AG10803 (cell line): ENCODE data around the gene FANCD2.

Source experiments
- DNase-seq: peaks from one replicate; pipeline ENCODE4 v3.0.0; 2010; ENCODE audit warnings: low read depth
- H3K4me3 ChIP-seq: 2 replicates; pipeline ENCODE4 v1.5.1; 2011; ENCODE audit warnings: mild to moderate bottlenecking, low read length, control low read depth
- CTCF ChIP-seq: conservative IDR thresholded peaks from 2 replicates; pipeline ENCODE4 v1.5.1; 2011; ENCODE audit warnings: mild to moderate bottlenecking, low read length, control low read depth, inconsistent platforms

Gene FANCD2

GRCh38 chr3:10136426-10137005, 110.3 kb downstream of the FANCD2 start:
- no peak for DNase-seq
- no peak overlapping the region for H3K4me3 ChIP-seq
- TF ChIP-seq CTCF = no peak

DNA sequence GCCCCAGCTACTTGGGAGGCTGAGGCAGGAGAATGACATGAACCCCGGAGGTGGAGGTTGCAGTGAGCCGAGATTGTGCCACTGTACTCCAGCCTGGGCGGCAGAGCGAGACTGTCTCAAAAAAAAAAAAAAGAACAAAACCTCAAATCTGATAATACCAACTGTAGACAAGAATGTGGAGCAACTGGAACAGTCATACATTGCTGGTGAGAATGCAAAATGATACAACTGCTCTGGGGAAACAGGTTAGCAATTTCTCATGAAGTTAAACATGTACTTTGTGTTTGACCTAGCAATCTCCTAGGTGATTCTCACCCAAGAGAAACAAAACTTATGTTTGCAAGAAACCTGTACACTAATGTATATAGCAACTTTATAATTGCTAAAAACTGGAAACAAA, 110.9 kb downstream of the FANCD2 start:
- TF ChIP-seq CTCF = no peak
- no peak for DNase-seq
- no peak overlapping the region for H3K4me3 ChIP-seq

GRCh38 chr3:10140996-10141546, 114.8 kb downstream of the FANCD2 start:
- TF ChIP-seq CTCF = no peak
- DNase-seq = no peak
- peak overlapping the region; percentile 84 for H3K4me3 ChIP-seq

DNA sequence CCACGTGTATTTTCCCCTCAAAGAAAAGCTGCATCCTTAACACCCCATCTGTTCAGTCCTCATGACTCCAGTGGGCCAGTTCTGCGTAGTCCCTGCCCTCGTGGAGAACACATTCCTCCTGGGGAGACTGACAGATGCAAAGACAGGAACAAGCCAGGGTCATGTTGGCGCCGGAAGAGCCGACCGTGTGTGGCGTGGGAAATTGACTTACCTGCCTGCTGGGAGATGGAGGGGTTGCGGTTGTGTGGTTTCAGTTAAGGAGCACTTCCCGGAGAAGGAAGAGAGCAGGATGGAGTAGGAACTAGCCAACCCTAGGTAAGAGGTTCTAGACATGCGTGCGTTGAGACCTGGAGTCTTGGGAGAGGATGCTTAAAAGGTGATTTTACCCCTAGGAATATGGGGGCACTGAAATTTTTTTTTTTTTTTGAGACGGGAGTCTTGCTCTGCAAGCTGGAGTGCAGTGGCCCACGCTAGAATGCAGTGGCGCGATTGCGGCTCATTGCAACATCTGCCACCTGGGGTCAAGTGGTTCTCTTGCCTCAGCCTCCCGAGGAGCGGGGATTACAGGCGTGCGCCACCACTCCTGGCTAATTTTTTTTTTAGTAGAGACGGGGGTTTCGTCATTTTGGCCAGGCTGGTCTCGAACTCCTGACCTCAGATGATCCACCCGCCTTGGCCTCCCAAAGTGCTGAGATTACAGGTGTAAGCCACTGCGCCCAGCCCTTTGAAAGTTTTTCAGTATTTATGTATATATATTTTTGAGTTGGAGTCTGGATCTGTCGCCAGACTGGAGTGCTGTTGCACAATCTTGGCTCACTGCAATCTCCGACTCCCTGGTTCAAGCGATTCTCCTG, 116.7 kb downstream of the FANCD2 start:
- peak overlapping the region; percentile 84 for H3K4me3 ChIP-seq
- no peak for DNase-seq
- no peak for TF ChIP-seq CTCF

- H3K4me3 ChIP-seq = no peak overlapping the region
Observed at GRCh38 chr3:10145685-10146084, 119.4 kb downstream of the FANCD2 start.

DNA sequence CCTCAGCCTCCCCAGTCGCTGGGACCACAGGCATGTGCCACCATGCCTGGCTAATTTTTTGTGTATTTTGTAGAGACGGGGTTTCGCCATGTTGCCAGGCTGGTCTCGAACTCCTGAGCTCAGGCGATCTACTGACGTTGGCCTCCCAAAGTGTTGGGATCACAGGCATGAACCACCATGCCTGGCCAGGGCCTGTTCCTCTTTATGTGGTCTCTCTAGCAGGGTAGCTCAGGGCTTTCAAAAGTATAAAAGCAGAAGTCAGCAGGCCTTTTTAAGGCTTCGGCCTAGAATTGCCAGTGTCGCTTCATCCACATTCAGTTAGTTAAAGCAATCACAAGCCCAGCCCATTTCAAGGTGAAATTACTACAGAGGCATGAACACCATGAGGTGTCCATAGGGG, 123.0 kb downstream of the FANCD2 start:
- no peak overlapping the region for H3K4me3 ChIP-seq
- TF ChIP-seq CTCF = no peak
- DNase-seq = no peak

More at GRCh38 chr3:10145685-10146084, 119.4 kb downstream of the FANCD2 start:
- no peak for TF ChIP-seq CTCF
- DNase-seq = no peak
